Activated CD8-positive, alpha-beta memory T cell treated with anti-CD3 and anti-CD28 coated beads, Interleukin-2, amount 50 U/mL, for 48 hours (primary cell): ENCODE data around the gene GPX4.

ENCODE experiments used
- DNase-seq: peaks from one replicate; pipeline ENCODE4 v3.0.0-alpha.2; 2020

Gene GPX4

DNA sequence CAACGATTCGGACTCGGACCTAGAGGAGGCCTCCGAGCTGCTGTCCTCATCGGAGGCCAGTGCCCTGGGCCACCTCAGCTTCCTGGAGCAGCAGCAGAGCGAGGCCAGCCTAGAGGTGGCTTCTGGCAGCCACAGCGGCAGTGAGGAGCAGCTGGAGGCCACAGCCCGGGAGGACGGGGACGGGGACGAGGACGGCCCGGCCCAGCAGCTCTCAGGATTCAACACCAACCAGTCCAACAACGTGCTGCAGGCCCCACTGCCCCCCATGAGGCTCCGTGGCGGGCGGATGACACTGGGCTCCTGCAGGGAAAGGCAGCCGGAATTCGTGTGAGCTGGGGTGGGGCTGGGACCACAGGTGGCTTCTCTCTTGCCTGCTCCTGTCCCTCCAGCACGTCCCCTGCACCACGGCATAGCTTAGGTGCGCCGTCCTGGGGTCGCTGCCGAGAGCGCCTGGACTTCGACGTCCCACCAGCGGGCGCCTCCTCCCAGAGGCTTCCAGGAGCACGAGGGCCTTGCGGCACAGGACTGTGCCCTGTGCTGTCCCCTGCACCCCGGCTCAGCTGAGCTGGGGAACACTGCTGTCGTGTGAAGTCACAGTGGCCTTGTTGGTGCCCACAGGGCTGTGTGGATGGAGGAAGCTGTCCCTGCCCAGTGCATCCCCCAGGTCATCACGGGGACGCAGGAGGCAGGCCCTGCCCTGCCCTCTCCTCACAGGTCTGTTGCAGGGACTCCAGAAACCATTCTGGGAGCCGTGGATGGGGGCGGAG is 17.9 kb upstream of the GPX4 start:
- no peak for DNase-seq

- no peak for DNase-seq
These were observed 17.2 kb upstream of the GPX4 start for GRCh38 chr19:1086613-1087012.

DNA sequence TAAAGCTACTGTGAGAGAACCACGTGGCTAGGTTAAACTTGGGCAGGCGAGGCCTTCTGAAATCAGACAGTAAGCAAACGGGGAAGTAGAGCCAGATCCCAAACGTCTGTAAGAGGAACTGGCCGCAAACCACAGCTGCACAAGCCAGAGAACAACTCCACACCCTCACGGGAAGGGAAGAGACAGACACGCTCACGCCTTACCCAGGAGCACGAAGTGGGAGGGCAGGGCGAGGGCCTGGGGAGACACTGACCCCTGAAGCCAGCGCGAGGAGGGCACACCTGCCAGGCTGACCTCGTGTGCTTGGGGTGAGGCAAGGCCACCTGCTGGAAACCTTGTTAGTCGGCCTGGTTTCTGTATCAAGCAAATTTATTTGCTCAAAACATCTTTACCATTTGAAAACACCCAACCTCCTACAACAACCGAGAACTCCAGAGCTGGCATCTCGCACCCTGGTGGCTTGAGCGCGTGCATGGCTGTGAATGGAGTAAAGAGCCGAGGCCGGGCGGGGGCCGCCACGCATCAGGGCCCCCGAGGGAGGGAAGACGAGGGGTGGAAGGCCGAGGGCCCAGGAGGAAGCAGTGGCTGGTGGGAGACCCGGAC is 15.9 kb upstream of the GPX4 start:
- DNase-seq = no peak

DNA sequence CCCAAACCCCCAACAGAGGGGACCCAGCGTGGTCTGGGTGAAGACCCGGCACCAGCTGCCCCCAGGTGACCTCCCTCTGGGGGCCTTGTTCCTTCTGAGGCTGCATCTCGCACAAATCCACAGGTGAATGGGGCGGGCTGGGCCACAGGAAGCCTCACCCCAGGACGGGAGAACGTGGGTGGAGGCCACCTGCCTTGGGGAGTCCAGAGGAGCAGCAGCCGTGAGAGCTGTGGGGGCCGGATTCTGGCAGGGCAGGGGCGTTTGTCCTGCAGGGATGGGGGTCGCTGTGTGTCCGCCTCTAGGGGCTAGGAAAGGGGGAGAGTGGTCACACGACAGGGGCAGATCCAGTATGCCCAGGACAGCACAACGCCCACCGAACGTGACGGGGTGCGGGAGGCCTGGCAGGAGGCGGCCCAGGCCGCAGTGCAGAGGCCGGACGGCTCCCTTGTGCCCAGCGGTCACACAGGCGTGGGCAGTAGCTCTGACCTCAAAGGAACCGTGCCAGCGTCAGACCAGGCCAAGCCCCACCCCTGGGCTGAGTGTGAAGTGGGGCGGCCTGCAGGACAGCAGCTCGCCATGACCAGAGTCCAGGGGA is 15.3 kb upstream of the GPX4 start:
- no peak for DNase-seq

GRCh38 chr19:1089126-1089771 is 14.5 kb upstream of the GPX4 start:
- no peak for DNase-seq

DNA sequence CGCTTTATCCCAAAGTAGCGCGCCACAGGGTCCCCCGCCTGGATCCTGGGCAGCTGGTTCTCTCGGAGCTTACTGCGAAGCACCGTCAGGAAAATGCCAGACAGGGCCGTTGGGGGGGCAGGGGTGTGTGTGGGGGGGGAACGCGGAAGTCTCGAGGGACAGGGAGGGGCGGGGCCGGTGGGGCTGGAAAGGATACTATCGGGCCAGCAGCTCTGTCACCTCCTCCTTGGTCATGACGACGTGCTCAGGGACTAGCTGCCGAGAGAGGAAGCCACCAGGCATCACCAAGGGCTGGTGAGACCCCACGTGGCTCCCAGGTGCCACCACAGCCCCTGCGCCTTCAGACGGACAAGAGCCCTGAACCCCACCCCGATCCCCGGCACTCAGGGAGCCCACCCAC is 13.9 kb upstream of the GPX4 start:
- DNase-seq = no peak

GRCh38 chr19:1090731-1091543 is 12.9 kb upstream of the GPX4 start:
- no peak for DNase-seq

DNA sequence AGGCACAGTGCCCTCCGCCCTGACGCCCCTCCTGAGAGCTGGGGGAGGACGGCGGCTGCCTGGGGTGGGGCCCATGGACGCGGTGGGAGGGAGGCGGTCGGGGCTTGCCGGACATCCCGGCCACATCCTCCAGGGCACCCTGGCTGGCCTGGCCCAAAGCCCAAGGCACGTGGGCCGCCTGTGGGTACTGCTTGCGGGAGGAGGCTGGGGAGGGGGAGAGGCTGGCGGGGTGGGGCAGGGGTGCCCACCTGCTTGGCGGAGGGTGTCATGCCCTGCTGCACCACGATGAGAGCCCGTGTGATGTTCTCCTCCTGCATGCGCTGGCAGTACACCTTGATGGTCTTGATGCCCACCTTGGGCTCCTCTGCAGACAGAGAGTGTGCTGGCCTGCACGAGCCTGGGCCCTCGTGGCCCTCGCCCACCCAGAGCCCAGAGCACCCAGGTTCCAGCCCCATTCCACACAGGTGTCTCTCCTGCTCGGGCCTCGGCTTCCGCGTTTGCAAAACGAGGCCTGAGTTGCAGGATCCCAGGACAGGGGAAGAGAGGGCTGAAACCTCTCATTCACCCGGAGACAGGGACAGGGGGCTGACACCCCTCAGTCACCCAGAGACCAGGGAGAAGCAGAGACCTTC is 12.1 kb upstream of the GPX4 start:
- no peak for DNase-seq

DNA sequence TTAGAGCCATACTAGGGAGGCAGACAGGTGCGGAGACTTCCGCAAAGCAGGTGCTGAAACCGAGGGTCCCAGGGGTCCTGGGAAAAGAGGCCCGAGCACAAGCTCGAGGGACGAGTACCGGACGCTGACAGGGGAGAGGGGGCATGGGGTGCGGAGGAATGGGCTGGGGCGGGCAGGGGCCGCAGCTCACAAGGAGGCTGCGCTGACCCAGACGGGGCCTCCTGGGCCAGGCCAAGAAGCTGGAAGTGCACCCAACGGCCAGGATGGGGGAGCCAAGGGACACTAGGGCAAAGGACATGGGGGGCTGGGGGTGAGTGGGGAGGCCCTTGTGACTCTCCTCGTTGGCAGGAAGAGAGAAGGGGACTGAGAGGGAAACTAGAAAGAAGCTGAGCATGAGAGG is 10.5 kb upstream of the GPX4 start:
- DNase-seq = no peak

- no peak for DNase-seq
These were observed 9.8 kb upstream of the GPX4 start for GRCh38 chr19:1093811-1094553.

- DNase-seq = no peak
These were observed 9.2 kb upstream of the GPX4 start for GRCh38 chr19:1094655-1094977.

DNA sequence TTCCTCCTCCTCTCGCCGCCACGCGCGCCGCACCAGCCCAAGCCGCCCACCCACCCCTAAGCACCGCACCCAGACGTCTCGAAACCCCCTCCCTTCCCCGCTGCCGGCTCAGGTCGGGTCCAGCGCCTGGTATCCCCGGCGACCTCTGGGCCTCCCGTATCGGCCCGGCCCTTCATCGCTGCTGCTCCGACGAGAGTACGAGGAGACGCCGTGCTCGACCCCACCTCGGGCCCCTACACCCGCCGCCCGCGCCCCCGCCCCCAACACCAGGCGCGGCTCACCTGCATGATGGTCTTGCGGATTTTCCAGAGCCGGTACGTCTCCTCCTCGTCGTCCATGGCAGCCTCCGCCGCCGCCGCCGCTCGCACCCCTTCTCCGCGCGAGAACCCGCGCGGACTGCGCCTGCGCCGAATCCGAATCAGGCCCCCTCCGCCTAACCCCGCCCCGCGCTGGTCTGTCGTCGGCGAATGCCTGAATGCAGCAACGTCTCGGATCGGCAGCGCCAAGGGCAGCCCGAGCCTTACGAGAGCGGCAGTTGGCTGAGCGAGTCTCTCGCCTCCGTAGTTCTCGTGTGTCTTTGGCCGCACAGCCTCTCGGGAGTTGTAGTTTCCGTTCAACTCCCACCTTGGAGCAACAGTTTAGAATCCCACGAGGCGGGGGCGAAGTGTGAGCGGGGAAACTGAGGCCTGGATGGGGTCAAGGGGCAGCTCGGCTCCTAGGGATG is 8.7 kb upstream of the GPX4 start, which contains the start of gene POLR2E:
TSS of gene POLR2E (minus strand) at position 398 of the 724 bp plus-strand sequence. CDS start at position 338, 60 bp downstream.
- DNase-seq = peak; percentile 100

DNA sequence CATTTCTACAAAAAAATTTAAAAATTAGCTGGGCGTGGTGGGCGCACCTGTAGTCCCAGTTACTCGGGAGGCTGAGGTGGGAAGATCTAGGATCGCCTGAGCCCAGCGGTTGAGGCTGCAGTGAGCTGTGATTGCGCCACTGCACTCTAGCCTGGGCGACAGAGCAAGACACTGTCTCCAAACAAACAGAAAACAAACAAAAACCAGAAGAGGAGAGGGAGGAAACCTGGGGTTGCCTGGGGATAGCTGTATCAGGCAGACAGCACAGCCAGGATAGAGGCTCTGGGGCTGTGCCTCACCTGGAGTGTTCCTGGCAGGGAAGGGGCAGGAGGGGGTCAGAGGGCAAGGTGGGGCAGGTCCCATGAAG is 6.0 kb upstream of the GPX4 start:
- no peak for DNase-seq

- no peak for DNase-seq
These were observed 5.4 kb upstream of the GPX4 start for GRCh38 chr19:1098177-1099051.

- DNase-seq = no peak
These were observed 2.5 kb upstream of the GPX4 start for GRCh38 chr19:1101337-1101698.

DNA sequence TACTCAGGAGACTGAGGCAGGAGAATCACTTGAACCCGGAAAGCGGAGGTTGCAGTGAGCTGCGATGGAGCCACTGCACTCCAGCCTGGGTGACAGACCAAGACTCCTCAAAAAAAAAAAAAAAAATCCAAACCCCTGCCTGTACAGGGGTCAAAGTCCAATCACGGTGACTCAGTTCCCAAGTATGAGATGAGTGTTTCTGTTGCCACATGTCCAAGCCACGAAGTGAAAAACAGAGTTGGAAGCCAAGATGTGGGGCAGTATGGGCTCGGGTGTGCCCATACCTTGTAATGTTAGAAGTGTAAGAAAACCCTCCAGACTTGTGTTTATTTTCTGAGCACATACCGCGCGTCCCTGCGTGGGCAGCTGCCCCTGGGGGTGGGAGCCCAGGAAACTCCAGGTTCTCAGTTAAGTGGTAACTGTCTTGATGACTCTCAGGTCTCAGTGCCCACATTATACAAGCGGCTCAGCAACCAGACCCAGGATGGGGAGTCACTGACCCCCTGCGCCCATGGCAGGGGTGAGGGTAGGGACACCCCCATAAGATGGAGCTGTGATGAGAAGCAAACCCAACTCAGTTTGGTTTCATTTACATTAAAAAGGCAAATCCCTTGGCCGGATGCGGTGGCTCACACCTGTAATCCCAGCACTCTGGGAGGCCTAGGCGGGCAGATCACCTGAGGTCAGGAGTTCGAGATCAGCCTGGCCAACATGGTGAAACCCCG is 1.2 kb upstream of the GPX4 start:
- DNase-seq = peak; percentile 83

GRCh38 chr19:1103132-1103707 is 574 bp upstream of the GPX4 start:
- no peak for DNase-seq

DNA sequence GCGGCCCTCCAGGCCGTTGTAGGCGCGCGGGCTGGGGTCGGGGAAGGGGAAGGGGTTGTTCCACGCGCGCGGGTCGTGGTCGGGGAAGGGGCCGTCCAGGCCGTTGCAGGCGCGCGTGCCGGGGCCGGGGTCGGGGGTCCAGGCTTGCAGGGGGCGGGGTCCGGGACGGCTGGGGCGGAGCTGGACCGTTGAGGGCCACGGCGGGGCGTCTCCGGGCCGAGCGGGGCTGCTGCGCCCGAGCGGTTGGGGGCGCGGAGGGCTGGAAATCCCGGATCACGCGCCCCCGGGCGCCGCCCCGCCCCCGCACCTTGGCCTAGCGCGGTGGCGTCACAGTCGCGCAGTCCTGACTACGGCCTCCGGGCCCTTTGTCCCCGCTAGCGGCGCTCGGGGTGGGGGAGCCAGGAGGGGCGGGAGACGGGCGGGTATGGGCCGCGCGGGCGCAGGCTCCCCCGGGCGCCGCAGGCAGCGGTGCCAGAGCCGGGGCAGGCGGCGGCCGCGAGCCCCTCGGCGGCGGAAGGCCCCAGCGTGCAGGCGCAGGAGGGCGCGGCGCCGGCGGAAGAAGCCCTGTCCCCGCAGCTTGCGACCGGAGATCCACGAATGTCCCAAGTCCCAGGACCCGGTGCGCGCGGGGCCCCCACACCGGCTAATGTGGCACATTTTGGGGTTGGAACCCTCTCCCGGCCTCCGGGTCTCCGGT is 665 bp downstream of the GPX4 start:
- DNase-seq = peak; percentile 89
